Trophoblast cell (in vitro differentiated cells and primary cell): ENCODE results near the gene S100A4.
A peak's percentile ranks its signal among the peaks of the same experiment; 100 is the strongest.

Experiments used
- DNase-seq, 2 donors: peaks; one replicate each; pipeline ENCODE4 v3.0.0-alpha.2; 2016
- H2AFZ ChIP-seq: 2 replicates; pipeline ENCODE4 v1.6.1; 2013; ENCODE audit warnings: low read length, moderate library complexity, mild to moderate bottlenecking; ENCODE audit not compliant: insufficient read depth, poor library complexity
- H2AK5ac ChIP-seq: 2 replicates; pipeline ENCODE4 v1.6.1; 2013; ENCODE audit warnings: mild to moderate bottlenecking, low read length
- H2BK120ac ChIP-seq: 2 replicates; pipeline ENCODE4 v1.6.1; 2013; ENCODE audit warnings: low read length, mild to moderate bottlenecking, moderate library complexity; ENCODE audit not compliant: insufficient read depth, poor library complexity
- H2BK12ac ChIP-seq: 2 replicates; pipeline ENCODE4 v1.6.1; 2013; ENCODE audit warnings: mild to moderate bottlenecking, low read length, moderate library complexity
- H2BK5ac ChIP-seq: 2 replicates; pipeline ENCODE4 v1.6.1; 2013; ENCODE audit warnings: low read length, low read depth, moderate library complexity, mild to moderate bottlenecking; ENCODE audit not compliant: poor library complexity
- H3K14ac ChIP-seq: 2 replicates; pipeline ENCODE4 v1.6.1; 2013; ENCODE audit warnings: mild to moderate bottlenecking, low read length
- H3K18ac ChIP-seq: 2 replicates; pipeline ENCODE4 v1.6.1; 2013; ENCODE audit warnings: mild to moderate bottlenecking, low read length
- H3K23ac ChIP-seq: 2 replicates; pipeline ENCODE4 v1.6.1; 2013; ENCODE audit warnings: low read length
- H3K27ac ChIP-seq: 2 replicates; pipeline ENCODE4 v1.5.1; 2013; ENCODE audit warnings: low read depth, mild to moderate bottlenecking, inconsistent platforms, low read length, moderate library complexity
- H3K27me3 ChIP-seq: 2 replicates; pipeline ENCODE4 v1.6.1; 2013; ENCODE audit warnings: inconsistent platforms, mild to moderate bottlenecking, low read length, moderate library complexity; ENCODE audit not compliant: insufficient read depth
- H3K36me3 ChIP-seq, 2 experiments: 1 replicate in 1 of 2; 2 replicates in 1 of 2; pipeline ENCODE4 v1.6.1; 2013; ENCODE audit warnings: low read length in 2 of 2, mild to moderate bottlenecking in 2 of 2, moderate library complexity in 1 of 2; ENCODE audit not compliant: insufficient read depth in 2 of 2, control insufficient read depth in 1 of 2
- H3K4ac ChIP-seq: 2 replicates; pipeline ENCODE4 v1.6.1; 2013; ENCODE audit warnings: low read depth, mild to moderate bottlenecking, low read length, moderate library complexity
- H3K4me1 ChIP-seq, 2 experiments: 1 replicate in 1 of 2; 2 replicates in 1 of 2; pipeline ENCODE4 v1.6.1; 2013; ENCODE audit warnings: low read length in 2 of 2, mild to moderate bottlenecking in 2 of 2, moderate library complexity in 1 of 2; ENCODE audit not compliant: insufficient read depth in 2 of 2, control insufficient read depth in 1 of 2
- H3K4me2 ChIP-seq: 2 replicates; pipeline ENCODE4 v1.6.1; 2013; ENCODE audit warnings: inconsistent platforms, mild to moderate bottlenecking, low read length, moderate library complexity
- H3K4me3 ChIP-seq: 2 replicates; pipeline ENCODE4 v1.5.1; 2013; ENCODE audit warnings: mild to moderate bottlenecking, low read depth, low read length, inconsistent platforms
- H3K79me1 ChIP-seq: one replicate; pipeline ENCODE4 v1.6.1; 2013; ENCODE audit warnings: low read length
- H3K79me2 ChIP-seq: 2 replicates; pipeline ENCODE4 v1.6.1; 2013; ENCODE audit warnings: low read length, mild to moderate bottlenecking; ENCODE audit not compliant: control insufficient read depth, insufficient read depth, poor library complexity
- H3K9ac ChIP-seq: 2 replicates; pipeline ENCODE4 v1.6.1; 2013; ENCODE audit warnings: mild to moderate bottlenecking, low read length
- H3K9me3 ChIP-seq: 2 replicates; pipeline ENCODE4 v1.6.1; 2013; ENCODE audit warnings: low read depth, mild to moderate bottlenecking, control low read depth, inconsistent platforms, low read length; ENCODE audit not compliant: insufficient read depth
- H4K12ac ChIP-seq: 2 replicates; pipeline ENCODE4 v1.6.1; 2013; ENCODE audit warnings: low read depth, mild to moderate bottlenecking, low read length, moderate library complexity
- H4K8ac ChIP-seq: 2 replicates; pipeline ENCODE4 v1.6.1; 2013; ENCODE audit warnings: low read depth, mild to moderate bottlenecking, low read length, moderate library complexity
- H4K91ac ChIP-seq: one replicate; pipeline ENCODE4 v1.6.1; 2013; ENCODE audit warnings: low read depth, mild to moderate bottlenecking, low read length, moderate library complexity
- WGBS: extraction: QIAGEN DNeasy Blood & Tissue Kit; methylation state at CpG from one replicate; pipeline ENCODE4 v1.1.7; 2013; ENCODE audit warnings: missing lambda C conversion rate; ENCODE audit not compliant: insufficient read length, insufficient coverage; ENCODE audit errors: extremely low coverage; 5-methylcytosine and 5-hydroxymethylcytosine counted together

Gene S100A4

DNA sequence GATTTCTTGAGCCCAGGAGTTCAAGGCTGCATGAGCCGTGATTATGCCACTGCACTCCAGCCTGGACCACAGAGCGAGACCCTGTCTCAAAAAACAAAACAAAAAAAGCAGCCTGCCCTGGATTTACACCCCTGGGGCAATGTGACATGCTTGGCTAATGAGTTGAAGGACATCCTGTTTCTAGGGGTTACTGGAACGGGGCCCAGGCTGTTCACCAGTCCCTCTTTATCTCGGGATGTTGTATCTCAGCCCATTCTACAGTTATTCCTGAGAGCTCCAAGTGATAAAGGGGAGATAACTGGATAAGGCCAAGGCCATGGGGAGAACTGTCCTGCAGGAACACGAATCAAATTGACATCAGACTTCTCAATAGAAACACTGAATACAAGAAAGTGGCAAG lies 41.7 kb upstream of the S100A4 start:
- H3K4ac ChIP-seq: no peak overlapping the region
- no CpG with 5 or more reads among the region's 5 CpGs for WGBS
- DNase-seq: no peak
- no peak overlapping the region for H2AK5ac ChIP-seq
- no peaks in the 10 kb centered on the region for H3K9me3 ChIP-seq
- peak overlapping the region; percentile 43 for H2BK120ac ChIP-seq
- no peak overlapping the region for H3K4me3 ChIP-seq
- H3K79me1 ChIP-seq: no peaks in the 10 kb centered on the region
- no peak overlapping the region for H3K4me2 ChIP-seq
- H4K8ac ChIP-seq: no peak overlapping the region
- H3K9ac ChIP-seq: no peak overlapping the region
- H3K4me1 ChIP-seq: peaks cover 4 to 10% of the 10 kb centered on the region in 2 experiments
- no peak overlapping the region for H4K91ac ChIP-seq
- H2BK12ac ChIP-seq: no peak overlapping the region
- no peaks in the 10 kb centered on the region for H3K79me2 ChIP-seq
- no peak overlapping the region for H4K12ac ChIP-seq
- H3K14ac ChIP-seq: no peak overlapping the region
- no peak overlapping the region for H3K27ac ChIP-seq
- H3K18ac ChIP-seq: no peak overlapping the region
- no peak overlapping the region for H3K23ac ChIP-seq
- no peaks in the 10 kb centered on the region for H3K36me3 ChIP-seq
- H2AFZ ChIP-seq: no peak overlapping the region
- no peak overlapping the region for H2BK5ac ChIP-seq
- no peaks in the 10 kb centered on the region for H3K27me3 ChIP-seq

DNA sequence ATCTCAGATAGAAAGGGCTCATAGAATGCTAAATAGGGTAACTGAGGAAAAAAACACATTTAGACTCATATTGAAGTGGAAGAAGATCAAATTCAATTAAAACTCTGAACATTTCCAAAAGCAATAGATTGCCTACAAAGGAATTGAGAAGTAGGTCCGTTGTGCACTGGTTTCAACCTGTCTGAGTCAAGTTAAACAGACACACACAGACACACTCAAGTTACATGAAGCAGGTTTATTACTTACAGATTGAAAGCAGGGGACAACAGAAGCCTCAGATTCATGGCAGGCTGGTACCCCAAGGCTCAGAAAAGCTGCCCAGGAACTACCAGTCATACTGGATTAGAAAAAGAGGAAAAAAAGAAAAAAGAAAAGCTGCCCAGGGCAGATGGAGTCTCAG lies 40.7 kb upstream of the S100A4 start:
- Histone ChIP-seq H3K79me1 (no peaks in the 10 kb centered on the region), H3K14ac (no peak overlapping the region), H3K36me3 (no peaks in the 10 kb centered on the region), H4K8ac (no peak overlapping the region), H4K12ac (no peak overlapping the region), H3K18ac (no peak overlapping the region), H4K91ac (no peak overlapping the region), H2AK5ac (no peak overlapping the region), H2BK12ac (no peak overlapping the region), H3K23ac (no peak overlapping the region), H3K4me3 (no peak overlapping the region), H3K79me2 (no peaks in the 10 kb centered on the region), H2BK5ac (no peak overlapping the region), H3K4me2 (no peak overlapping the region), H3K9me3 (no peaks in the 10 kb centered on the region), H2AFZ (no peak overlapping the region), H3K4ac (no peak overlapping the region), H3K4me1 (peaks cover 4 to 10% of the 10 kb centered on the region in 2 experiments), H3K27me3 (no peaks in the 10 kb centered on the region), H2BK120ac (no peak overlapping the region), H3K9ac (no peak overlapping the region), H3K27ac (no peak overlapping the region)
- no peak for DNase-seq
- no CpG with 5 or more reads among the region's 1 CpG for WGBS

DNA sequence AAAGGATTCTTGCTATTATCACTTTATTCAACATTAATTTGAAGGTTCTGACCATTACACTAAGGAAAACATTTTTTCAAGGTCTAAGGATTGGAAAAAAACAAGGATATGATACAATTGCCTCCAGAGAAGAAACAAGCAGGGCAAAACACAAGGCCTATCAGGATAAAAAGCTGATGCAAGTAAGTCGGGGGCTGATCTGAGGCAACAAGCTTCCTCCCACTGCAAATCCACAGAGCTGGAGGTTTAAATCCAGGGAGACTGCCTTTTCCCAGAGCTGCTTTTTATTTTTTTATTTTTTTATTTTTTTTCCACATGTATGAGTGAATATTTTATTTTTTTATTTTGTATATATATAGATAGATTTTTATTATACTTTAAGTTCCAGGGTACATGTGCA lies 39.4 kb upstream of the S100A4 start:
- Histone ChIP-seq H3K9me3 (no peaks in the 10 kb centered on the region), H3K18ac (no peak overlapping the region), H2AK5ac (no peak overlapping the region), H3K79me1 (no peaks in the 10 kb centered on the region), H3K4me1 (peaks cover 4 to 10% of the 10 kb centered on the region in 2 experiments), H3K23ac (no peak overlapping the region), H3K36me3 (no peaks in the 10 kb centered on the region), H3K9ac (no peak overlapping the region), H3K4me2 (no peak overlapping the region), H2BK12ac (no peak overlapping the region), H3K4ac (no peak overlapping the region), H2AFZ (no peak overlapping the region), H3K27ac (no peak overlapping the region), H2BK5ac (no peak overlapping the region), H4K12ac (no peak overlapping the region), H3K4me3 (no peak overlapping the region), H3K79me2 (no peaks in the 10 kb centered on the region), H2BK120ac (no peak overlapping the region), H3K14ac (no peak overlapping the region), H3K27me3 (no peaks in the 10 kb centered on the region), H4K91ac (no peak overlapping the region), H4K8ac (no peak overlapping the region)
- no peak for DNase-seq
- WGBS: no CpG with 5 or more reads among the region's 1 CpG

DNA sequence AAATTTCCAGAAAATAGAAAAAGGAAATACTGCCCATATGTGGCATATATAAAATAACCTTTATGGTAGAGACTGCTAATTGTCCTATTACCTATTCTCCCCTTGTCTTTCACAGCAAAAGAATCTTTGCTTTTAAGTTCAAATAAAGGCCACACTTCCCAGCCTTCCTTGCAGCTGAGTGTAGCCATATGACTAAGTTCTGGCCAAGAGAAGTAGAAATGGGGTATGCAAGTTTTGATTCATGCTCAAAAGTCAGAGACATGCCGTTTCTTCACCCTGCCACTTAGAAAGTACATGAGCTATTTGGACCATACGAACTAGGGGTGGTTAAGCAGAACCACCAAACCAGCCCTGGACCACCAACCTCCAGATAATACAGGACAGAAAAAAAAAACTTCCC lies 38.4 kb upstream of the S100A4 start:
- no peak overlapping the region for H2BK12ac ChIP-seq
- H3K18ac ChIP-seq: no peak overlapping the region
- no peak overlapping the region for H3K4ac ChIP-seq
- H3K14ac ChIP-seq: no peak overlapping the region
- H2BK120ac ChIP-seq: no peak overlapping the region
- H3K36me3 ChIP-seq: no peaks in the 10 kb centered on the region
- no peak overlapping the region for H2AK5ac ChIP-seq
- no peak overlapping the region for H3K4me3 ChIP-seq
- H3K4me2 ChIP-seq: no peak overlapping the region
- no peak overlapping the region for H3K9ac ChIP-seq
- H3K23ac ChIP-seq: no peak overlapping the region
- H3K79me1 ChIP-seq: peaks cover 3% of the 10 kb centered on the region
- no peaks in the 10 kb centered on the region for H3K79me2 ChIP-seq
- DNase-seq: no peak
- WGBS: no CpG with 5 or more reads among the region's 2 CpGs
- no peak overlapping the region for H3K27ac ChIP-seq
- no peaks in the 10 kb centered on the region for H3K9me3 ChIP-seq
- H2AFZ ChIP-seq: no peak overlapping the region
- no peak overlapping the region for H4K91ac ChIP-seq
- H4K12ac ChIP-seq: no peak overlapping the region
- no peak overlapping the region for H4K8ac ChIP-seq
- peaks cover 4 to 13% of the 10 kb centered on the region in 2 experiments for H3K4me1 ChIP-seq
- no peak overlapping the region for H2BK5ac ChIP-seq
- no peaks in the 10 kb centered on the region for H3K27me3 ChIP-seq
